ENCODE measurements around the gene AK1.

The AK1 gene

GRCh38 chr9:127828262-127829031 lies 49.0 kb downstream of the AK1 start:
- peak; percentile 36 for DNase-seq (ENCODE audit: extremely low read depth, low read depth)
- TF ChIP-seq CTCF (IDR thresholded peaks at IDR 0.05; ENCODE audit: low read depth, low read length, missing control alignments): no peak
- H3K4me3 ChIP-seq (replicated peaks; ENCODE audit: low read depth, low read length): no peak overlapping the region

GRCh38 chr9:127826253-127826913 lies 51.1 kb downstream of the AK1 start:
- DNase-seq (ENCODE audit: extremely low read depth, low read depth): no peak
- no peak for TF ChIP-seq CTCF (IDR thresholded peaks at IDR 0.05; ENCODE audit: low read depth, low read length, missing control alignments)
- no peak overlapping the region for H3K4me3 ChIP-seq (replicated peaks; ENCODE audit: low read depth, low read length)

GRCh38 chr9:127825319-127826051 lies 52.0 kb downstream of the AK1 start:
- no peak for DNase-seq (ENCODE audit: extremely low read depth, low read depth)
- peak; percentile 13 for TF ChIP-seq CTCF (IDR thresholded peaks at IDR 0.05; ENCODE audit: low read depth, low read length, missing control alignments)
- H3K4me3 ChIP-seq (replicated peaks; ENCODE audit: low read depth, low read length): no peak overlapping the region

GRCh38 chr9:127822108-127822507 lies 55.4 kb downstream of the AK1 start:
- no peak for TF ChIP-seq CTCF (IDR thresholded peaks at IDR 0.05; ENCODE audit: low read depth, low read length, missing control alignments)
- DNase-seq (ENCODE audit: extremely low read depth, low read depth): no peak
- H3K4me3 ChIP-seq (replicated peaks; ENCODE audit: low read depth, low read length): no peak overlapping the region

- no peak for TF ChIP-seq CTCF (IDR thresholded peaks at IDR 0.05; ENCODE audit: low read depth, low read length, missing control alignments)
- no peak for DNase-seq (ENCODE audit: extremely low read depth, low read depth)
- no peak overlapping the region for H3K4me3 ChIP-seq (replicated peaks; ENCODE audit: low read depth, low read length)
These were observed 58.9 kb downstream of the AK1 start for GRCh38 chr9:127818574-127818973.

GRCh38 chr9:127817881-127818434 lies 59.5 kb downstream of the AK1 start:
- H3K4me3 ChIP-seq (replicated peaks; ENCODE audit: low read depth, low read length): no peak overlapping the region
- TF ChIP-seq CTCF (IDR thresholded peaks at IDR 0.05; ENCODE audit: low read depth, low read length, missing control alignments): no peak
- DNase-seq (ENCODE audit: extremely low read depth, low read depth): no peak

All from HFF-Myc (cell line).